ENCODE results near the gene EPB41L2.

EPB41L2 gene

DNA sequence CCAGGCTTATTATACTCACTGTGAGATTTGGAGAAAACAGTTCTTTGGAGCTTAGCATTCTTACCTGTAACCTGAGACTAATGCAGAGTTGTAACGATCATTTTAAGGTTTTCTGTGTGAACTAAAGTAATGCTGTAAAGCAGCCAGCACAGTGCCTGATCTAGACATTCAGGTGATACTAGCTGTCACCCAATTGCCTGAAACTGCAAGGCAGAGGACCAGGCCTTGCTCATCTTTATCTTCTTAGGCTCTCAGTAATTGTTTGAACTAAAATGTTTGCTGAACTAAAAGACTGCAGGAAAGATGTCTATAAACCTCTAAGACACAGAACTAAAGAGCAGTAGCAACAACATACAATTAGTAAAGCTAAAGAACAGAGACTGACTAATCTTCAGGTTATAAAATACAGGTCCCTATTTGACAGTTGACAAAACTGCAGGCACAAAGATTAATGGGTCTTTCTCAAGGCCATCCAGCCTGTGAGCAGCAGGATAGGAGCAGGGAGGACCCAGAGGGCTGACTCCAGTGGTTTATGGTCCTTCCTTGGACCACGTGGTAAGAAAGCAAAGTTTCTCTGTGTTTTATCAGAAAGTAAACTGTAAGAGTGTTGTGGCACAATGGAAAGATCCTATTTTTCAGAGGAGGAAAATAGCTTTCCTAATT is 204.4 kb downstream of the EPB41L2 start:
- H3K9ac ChIP-seq (ENCODE audit: low read depth, low read length): no peak overlapping the region
- no peaks in the 10 kb centered on the region for H3K36me3 ChIP-seq (ENCODE audit: insufficient read depth, low read length)
- no peaks in the 10 kb centered on the region for H3K9me3 ChIP-seq (ENCODE audit: control insufficient read depth, insufficient read depth, low read length)
- H3K4me1 ChIP-seq (ENCODE audit: insufficient read depth, low read length): peaks cover 14% of the 10 kb centered on the region; the same call in 1 of the 2 replicates

DNA sequence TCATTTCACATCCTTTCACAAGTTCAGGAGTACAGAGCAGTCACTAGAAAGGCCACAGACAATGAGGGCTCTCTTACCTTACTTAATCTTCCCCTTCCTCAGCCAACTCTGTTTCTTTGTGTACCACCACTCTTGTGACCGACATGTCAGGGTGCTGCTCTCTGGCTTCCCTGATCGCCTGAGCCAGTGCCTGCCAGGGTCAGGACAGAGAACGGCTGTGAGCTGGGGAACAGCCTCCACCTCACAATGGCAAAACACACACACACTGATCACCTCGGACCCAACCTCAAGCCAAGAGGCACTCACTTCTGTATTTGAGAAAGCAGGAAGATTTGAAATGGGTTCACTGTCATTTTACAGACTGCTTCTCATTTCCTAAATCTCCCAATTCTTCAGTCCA is 205.0 kb downstream of the EPB41L2 start:
- Histone ChIP-seq H3K36me3 (ENCODE audit: insufficient read depth, low read length) (no peaks in the 10 kb centered on the region), H3K4me1 (ENCODE audit: insufficient read depth, low read length) (peaks cover 19% of the 10 kb centered on the region; the same call in 1 of the 2 replicates), H3K9me3 (ENCODE audit: control insufficient read depth, insufficient read depth, low read length) (no peaks in the 10 kb centered on the region), H3K9ac (ENCODE audit: low read depth, low read length) (no peak overlapping the region)

DNA sequence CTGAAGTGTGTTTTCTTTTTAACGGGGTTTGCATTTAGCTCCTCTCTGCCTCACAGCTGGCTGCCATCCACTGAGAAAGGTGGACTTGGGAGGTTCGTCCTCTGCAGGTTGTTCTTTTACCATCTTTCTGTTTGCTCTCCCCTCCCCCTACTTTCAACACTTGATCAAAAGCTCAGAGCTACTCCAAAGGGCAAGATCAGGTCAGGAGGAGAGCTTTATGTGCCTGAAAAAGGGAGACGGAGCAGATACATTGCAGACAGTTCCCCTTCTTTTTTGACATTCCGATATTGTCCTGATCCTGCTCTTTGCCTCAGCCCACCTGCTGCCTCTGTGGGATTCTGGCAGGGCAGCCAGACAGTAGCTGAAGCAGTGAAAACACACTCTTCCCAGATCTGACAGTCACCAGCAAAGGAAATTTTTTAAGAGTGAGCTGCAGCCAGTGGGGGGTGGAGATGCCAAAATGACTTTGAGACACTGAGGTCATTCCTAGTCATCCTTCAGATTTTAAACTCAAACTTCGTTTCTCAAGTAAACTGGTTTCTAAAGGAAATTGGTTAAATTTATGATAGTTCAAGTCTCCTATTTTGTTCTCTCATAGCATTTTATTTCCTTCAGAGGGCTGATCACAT is 209.4 kb downstream of the EPB41L2 start:
- H3K9me3 ChIP-seq (ENCODE audit: control insufficient read depth, insufficient read depth, low read length): no peaks in the 10 kb centered on the region
- no peak overlapping the region for H3K9ac ChIP-seq (ENCODE audit: low read depth, low read length)
- no peaks in the 10 kb centered on the region for H3K36me3 ChIP-seq (ENCODE audit: insufficient read depth, low read length)
- H3K4me1 ChIP-seq (ENCODE audit: insufficient read depth, low read length): peaks cover 29% of the 10 kb centered on the region

GRCh38 chr6:130852844-130853554 is 210.0 kb downstream of the EPB41L2 start:
- no peak overlapping the region for H3K9ac ChIP-seq (ENCODE audit: low read depth, low read length)
- H3K36me3 ChIP-seq (ENCODE audit: insufficient read depth, low read length): no peaks in the 10 kb centered on the region
- peaks cover 28% of the 10 kb centered on the region for H3K4me1 ChIP-seq (ENCODE audit: insufficient read depth, low read length)
- H3K9me3 ChIP-seq (ENCODE audit: control insufficient read depth, insufficient read depth, low read length): no peaks in the 10 kb centered on the region

- H3K9me3 ChIP-seq (ENCODE audit: control insufficient read depth, insufficient read depth, low read length): no peaks in the 10 kb centered on the region
- H3K9ac ChIP-seq (ENCODE audit: low read depth, low read length): no peak overlapping the region
- no peaks in the 10 kb centered on the region; the same call in 1 of the 2 replicates for H3K36me3 ChIP-seq (ENCODE audit: insufficient read depth, low read length)
- peaks cover 24% of the 10 kb centered on the region for H3K4me1 ChIP-seq (ENCODE audit: insufficient read depth, low read length)
These were observed 212.0 kb downstream of the EPB41L2 start for GRCh38 chr6:130851026-130851425.

DNA sequence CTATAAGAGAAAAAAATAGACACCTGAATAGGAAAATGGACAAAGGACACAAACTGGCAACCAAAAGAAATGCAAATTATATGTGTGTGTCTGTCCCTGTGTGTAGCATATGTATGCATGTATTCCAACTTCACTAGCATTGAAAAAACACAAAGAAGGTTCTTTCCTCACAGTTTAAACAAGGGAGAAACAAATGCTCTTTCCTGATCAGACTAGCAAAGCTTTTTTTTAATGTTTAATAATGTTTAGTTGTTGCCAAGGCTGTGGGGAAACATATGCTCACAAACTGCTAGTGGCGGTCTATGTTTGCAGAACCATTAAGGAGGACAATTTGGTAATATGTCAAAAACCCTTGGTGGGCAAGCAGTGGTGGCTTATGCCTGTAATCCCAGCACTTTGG is 213.5 kb downstream of the EPB41L2 start:
- H3K9ac ChIP-seq (ENCODE audit: low read depth, low read length): no peak overlapping the region
- H3K36me3 ChIP-seq (ENCODE audit: insufficient read depth, low read length): no peaks in the 10 kb centered on the region; the same call in 1 of the 2 replicates
- no peaks in the 10 kb centered on the region for H3K9me3 ChIP-seq (ENCODE audit: control insufficient read depth, insufficient read depth, low read length)
- peaks cover 24% of the 10 kb centered on the region for H3K4me1 ChIP-seq (ENCODE audit: insufficient read depth, low read length)

GRCh38 chr6:130848945-130849344 is 214.1 kb downstream of the EPB41L2 start:
- Histone ChIP-seq H3K36me3 (ENCODE audit: insufficient read depth, low read length) (no peaks in the 10 kb centered on the region; the same call in 1 of the 2 replicates), H3K9me3 (ENCODE audit: control insufficient read depth, insufficient read depth, low read length) (no peaks in the 10 kb centered on the region), H3K9ac (ENCODE audit: low read depth, low read length) (no peak overlapping the region), H3K4me1 (ENCODE audit: insufficient read depth, low read length) (peaks cover 21% of the 10 kb centered on the region)

DNA sequence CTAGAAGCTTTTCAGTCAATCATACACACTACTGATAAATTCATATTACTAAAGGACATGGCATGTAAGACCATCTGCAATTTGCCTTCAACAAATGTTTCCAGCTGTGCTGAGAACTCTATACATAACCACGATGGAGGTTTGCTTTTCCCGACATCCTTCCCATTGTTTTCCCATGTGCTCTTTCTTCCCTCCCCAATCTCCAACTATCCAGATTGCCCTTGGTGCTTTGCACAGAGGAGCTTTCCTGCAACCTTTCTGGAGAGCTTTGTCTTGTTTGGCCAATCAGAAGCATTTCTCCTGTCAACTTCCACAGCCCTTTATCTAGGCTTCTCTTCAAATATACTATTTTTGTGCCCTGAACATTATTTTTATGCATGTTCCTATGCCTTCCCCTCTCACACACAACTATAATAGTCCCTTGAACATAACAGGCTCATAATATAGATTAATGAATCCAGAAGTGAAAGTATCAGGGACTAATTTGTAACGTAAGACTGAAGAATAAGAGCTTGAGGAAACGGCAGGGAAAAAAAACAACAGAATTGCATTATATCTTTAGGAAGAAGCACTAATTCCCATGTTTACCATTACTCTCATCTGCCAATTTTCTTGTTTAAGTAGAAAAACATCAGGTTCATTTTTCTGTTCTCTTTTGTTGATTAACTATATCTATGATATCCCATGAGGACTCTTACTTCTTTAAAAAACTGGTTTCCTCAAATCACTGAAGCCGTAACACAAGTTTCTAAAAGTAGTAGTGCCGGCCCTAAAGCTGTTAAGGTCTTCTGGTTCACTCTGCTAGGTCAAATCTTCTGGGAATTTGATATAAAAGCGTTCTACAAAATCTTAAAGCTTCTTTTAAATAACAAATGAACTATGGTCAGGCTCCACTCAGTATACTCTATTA is 215.8 kb downstream of the EPB41L2 start:
- Histone ChIP-seq H3K36me3 (ENCODE audit: insufficient read depth, low read length) (no peaks in the 10 kb centered on the region; the same call in 1 of the 2 replicates), H3K9ac (ENCODE audit: low read depth, low read length) (no peak overlapping the region)

DNA sequence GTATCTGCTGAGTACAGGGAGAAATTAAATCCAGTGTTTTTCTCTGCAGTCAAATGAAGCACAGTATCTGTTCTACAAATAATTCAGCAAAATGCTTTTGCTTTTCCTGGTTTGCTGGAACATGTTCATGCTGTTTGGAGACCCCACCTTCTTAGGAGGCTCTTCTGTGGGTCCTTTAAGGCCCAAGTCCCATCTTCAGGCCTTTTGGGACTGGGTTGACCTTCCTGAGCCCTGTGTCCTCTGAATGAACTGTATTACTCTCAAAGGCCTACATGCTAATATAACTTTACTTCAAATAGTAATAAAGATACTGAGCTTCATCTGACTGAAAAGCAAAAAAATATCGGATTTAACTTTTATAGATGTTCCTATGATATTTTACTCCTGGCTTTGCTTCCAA is 216.5 kb downstream of the EPB41L2 start:
- Histone ChIP-seq H3K9me3 (ENCODE audit: control insufficient read depth, insufficient read depth, low read length) (no peaks in the 10 kb centered on the region), H3K9ac (ENCODE audit: low read depth, low read length) (no peak overlapping the region), H3K4me1 (ENCODE audit: insufficient read depth, low read length) (peaks cover 15% of the 10 kb centered on the region), H3K36me3 (ENCODE audit: insufficient read depth, low read length) (no peaks in the 10 kb centered on the region; the same call in 1 of the 2 replicates)

More for the DNA sequence above, 215.8 kb downstream of the EPB41L2 start:
- peaks cover 12% of the 10 kb centered on the region for H3K4me1 ChIP-seq (ENCODE audit: insufficient read depth, low read length)
- H3K9me3 ChIP-seq (ENCODE audit: control insufficient read depth, insufficient read depth, low read length): no peaks in the 10 kb centered on the region

DNA sequence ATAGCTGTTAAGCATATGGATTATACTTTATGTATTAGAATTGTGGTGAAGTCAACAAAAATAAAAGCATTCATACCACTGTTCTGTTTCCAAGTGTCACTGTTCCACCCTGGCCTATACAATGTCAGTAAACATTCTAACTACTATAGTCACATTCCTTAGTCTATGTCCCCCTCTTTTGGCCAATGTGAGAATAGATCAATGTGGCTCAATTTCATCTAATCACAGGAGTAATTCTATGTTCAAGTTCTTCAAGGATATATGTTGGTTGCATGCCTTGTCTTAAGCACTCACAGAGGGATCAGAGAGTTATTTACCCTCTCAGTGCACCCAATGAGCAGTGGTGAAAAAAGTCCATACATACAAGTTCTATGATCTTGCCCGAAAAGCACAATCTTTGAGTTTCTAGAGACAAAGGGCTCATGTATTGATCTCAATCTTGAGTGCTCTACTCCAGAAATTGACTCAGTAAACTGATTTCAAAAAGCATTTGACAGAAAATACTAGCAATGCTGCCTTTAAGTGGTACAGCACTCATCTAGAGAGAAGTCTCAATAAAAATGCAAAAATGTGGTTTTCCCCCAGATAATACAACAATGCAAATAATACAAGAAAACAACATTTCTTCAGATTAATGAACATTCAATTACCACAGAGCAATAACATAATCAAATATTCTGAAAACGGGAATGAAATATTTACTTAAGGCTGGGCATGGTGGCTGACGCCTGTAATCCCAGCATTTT is 219.3 kb downstream of the EPB41L2 start:
- Histone ChIP-seq H3K36me3 (ENCODE audit: insufficient read depth, low read length) (no peaks in the 10 kb centered on the region; the same call in 1 of the 2 replicates), H3K4me1 (ENCODE audit: insufficient read depth, low read length) (peaks cover 32% of the 10 kb centered on the region), H3K9ac (ENCODE audit: low read depth, low read length) (no peak overlapping the region), H3K9me3 (ENCODE audit: control insufficient read depth, insufficient read depth, low read length) (no peaks in the 10 kb centered on the region)

GRCh38 chr6:130841128-130841728 is 221.8 kb downstream of the EPB41L2 start:
- Histone ChIP-seq H3K36me3 (ENCODE audit: insufficient read depth, low read length) (no peaks in the 10 kb centered on the region), H3K9ac (ENCODE audit: low read depth, low read length) (no peak overlapping the region), H3K9me3 (ENCODE audit: control insufficient read depth, insufficient read depth, low read length) (no peaks in the 10 kb centered on the region), H3K4me1 (ENCODE audit: insufficient read depth, low read length) (peaks cover 28% of the 10 kb centered on the region)

DNA sequence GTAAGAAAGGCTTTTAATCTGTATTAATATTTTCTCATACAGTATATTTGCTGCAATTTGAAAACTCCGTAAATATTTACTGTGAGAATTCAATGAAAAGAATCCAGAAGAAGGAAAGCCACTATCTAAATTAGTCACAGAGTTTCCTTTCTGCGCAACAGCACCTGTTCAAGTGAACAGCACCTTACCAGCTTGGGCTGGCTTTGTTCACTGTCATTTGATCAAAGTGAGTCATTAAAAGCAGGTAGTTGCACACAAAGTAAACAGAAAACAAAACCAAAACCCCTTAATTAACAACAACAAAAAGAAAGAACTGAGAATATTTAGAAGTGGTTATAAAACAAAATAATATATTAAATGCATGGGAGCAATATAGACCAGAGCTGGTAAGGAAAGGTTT is 223.0 kb downstream of the EPB41L2 start:
- Histone ChIP-seq H3K36me3 (ENCODE audit: insufficient read depth, low read length) (no peaks in the 10 kb centered on the region), H3K9me3 (ENCODE audit: control insufficient read depth, insufficient read depth, low read length) (no peaks in the 10 kb centered on the region), H3K4me1 (ENCODE audit: insufficient read depth, low read length) (peaks cover 28% of the 10 kb centered on the region), H3K9ac (ENCODE audit: low read depth, low read length) (no peak overlapping the region)

- H3K4me1 ChIP-seq (ENCODE audit: insufficient read depth, low read length): peaks cover 28% of the 10 kb centered on the region
These were observed 223.7 kb downstream of the EPB41L2 start for GRCh38 chr6:130839379-130839778.

More at GRCh38 chr6:130839379-130839778, 223.7 kb downstream of the EPB41L2 start:
- H3K36me3 ChIP-seq (ENCODE audit: insufficient read depth, low read length): no peaks in the 10 kb centered on the region
- no peaks in the 10 kb centered on the region for H3K9me3 ChIP-seq (ENCODE audit: control insufficient read depth, insufficient read depth, low read length)
- no peak overlapping the region for H3K9ac ChIP-seq (ENCODE audit: low read depth, low read length)

Data from ES-I3 (cell line).